8988T (cell line): Measurements from ENCODE around the gene SPECC1.
"Not testable (repeated sequence)": the region's sequence is repeated elsewhere in the genome, so short reads cannot be mapped to it uniquely, and the experiment has no call there.

Experiments used
- DNase-seq: peaks from one replicate; pipeline ENCODE4 v3.0.0; 2011

The SPECC1 gene

DNA sequence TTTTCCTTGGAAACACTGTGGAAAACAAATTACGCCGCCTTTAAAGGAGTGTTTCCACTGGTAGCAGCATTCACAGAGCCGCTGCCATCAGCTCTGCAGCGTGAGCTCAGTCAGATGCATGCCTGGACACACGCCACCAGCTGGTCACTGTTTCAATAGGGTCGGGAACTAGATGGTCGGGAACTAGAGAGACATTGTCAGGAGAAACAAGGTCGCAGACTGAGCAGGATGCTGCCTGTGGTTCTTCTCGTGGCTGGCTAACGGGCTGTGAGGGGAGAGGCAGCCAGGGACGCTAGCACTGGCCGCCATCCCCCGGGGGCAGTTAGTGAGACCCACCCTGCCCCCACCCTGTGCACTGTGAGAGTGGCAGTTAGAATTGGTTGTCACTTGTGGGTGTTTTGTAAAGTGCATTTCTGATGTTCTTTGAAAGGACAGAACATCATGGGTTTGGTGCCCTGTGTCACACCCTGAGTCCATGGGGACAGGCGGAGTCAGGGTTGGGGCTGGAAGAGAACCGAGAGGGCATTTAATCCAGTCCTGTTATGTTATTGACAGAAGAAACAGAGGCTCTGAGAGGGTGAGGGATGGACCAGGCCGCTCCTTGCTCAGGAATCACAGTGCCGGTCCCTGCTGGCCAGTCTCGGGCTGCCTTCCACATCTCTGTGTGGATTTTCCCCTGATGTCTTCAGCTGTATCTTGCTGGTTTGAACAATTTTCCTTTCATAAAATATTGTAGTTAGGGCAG is 86.3 kb downstream of the SPECC1 start:
- peak; percentile 37 for DNase-seq

DNA sequence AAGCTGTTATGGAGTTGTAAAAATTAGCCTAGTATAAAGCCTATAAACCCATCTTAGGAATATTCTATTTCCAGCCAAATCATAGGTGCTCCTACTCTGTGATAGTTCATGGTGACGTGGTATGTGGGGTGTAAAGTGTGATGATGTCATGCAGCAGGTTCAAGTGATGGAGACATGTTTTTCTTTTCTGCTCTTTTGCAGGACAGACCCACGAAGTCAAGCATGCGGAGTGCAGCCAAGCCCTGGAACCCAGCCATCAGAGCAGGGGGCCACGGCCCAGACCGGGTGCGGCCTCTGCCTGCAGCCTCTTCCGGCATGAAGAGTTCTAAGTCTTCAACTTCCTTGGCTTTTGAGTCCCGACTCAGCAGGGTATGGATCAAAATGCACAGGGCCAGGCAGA is 87.3 kb downstream of the SPECC1 start:
- DNase-seq: no peak

DNA sequence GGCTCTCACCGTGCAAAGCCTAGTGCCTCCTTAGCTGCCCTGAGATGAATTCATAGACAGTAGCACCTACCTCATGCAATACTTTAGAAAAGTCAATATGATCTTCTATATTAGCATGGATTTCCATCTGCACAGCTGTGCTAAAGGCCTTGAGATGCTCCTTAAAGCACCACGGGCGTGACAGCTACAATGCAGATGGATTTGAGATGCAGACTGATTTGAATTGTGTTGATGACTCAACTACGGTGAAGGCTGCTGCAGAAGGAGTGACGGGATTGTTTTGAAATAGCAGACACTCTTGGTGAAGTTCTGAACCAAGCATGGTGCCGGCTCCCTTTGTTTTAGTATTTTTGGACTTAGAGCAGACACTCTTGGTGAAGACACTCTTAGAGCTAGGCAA is 88.2 kb downstream of the SPECC1 start:
- DNase-seq: no peak

- DNase-seq: no peak
Observed at GRCh38 chr17:20098314-20098713, 89.2 kb downstream of the SPECC1 start.

- DNase-seq: not testable (repeated sequence)
Observed at GRCh38 chr17:20100806-20101205, 91.6 kb downstream of the SPECC1 start.

DNA sequence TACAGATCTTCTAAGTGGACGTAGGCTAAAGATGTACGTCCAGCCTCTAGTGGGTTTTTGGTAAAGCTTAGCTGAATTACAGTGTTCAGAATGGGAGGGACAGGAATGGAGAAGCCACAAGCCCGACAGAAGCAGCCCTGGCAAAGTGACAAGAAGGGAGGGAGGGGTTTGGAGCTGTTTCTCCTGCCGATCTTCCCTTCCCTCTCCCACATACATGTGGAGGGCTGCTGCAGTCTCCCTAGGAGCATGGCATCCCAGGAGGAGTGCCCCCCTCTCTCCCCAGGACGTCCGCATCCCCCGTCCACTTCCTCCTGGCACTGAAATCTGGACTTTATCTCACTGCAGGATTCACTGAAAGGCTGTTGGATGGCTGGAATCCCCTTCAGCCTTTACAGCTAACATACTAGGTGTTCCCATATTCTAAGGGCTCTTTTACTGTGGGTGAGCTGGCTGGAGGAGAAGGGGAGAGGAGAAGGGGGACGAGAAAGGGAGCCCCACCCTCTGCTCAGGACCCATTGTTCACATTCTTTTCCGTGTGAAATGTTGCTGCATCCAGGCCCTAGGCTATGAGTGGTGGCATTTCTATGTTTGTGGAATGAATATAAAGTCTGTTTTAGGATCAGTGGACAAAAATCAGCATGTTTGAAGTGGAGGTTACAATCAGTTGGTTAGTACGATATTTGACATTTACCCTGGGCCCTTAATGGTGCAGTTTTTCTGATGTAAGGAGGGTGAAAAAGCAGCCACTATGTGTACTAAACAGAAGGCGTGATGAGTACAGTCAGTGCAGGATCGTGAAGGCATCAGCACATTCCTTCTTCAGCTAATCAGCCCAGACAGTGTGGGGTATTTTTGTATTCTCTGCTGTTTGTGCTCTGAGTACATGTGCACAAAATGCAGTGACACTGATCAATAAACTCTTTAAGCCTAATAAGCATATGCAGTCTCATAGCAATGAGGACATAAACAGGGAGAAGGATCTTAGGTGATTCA is 94.6 kb downstream of the SPECC1 start:
- DNase-seq: no peak

DNA sequence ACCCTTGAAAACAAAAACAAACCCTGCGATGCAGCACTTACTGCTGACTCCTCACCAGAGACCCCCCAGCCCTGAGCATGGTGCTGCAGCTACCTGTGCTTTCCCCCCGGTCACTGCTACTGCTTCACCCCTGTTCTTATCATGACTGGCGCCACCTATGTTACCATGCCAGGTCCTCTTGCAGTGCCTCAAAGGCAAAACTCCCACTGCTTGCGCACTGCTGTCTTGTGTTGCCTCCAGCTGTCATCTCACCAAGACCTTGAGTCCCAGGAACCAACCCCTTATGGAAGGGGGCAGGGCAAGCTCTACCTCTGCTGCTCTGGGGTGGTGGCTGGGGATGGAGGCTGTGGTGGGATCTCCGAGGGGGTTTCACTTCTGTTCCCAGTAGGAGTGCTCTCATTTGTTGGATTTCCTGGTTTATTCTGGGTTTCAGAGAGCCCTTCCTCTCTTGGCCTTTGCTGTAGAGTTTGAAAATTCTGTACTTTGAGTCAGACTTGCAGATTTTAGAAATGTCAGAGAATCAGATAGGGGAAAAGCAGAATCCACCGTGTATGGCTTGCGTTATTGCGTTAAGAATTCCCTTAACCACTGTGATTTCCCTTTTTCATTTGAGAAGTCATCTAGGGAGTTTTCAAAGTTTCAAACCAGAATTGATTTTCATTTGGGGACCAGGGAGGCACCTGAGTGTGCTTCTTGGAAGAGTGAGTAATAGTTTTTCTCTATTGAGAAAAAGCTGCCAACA is 96.6 kb downstream of the SPECC1 start:
- no peak for DNase-seq

DNA sequence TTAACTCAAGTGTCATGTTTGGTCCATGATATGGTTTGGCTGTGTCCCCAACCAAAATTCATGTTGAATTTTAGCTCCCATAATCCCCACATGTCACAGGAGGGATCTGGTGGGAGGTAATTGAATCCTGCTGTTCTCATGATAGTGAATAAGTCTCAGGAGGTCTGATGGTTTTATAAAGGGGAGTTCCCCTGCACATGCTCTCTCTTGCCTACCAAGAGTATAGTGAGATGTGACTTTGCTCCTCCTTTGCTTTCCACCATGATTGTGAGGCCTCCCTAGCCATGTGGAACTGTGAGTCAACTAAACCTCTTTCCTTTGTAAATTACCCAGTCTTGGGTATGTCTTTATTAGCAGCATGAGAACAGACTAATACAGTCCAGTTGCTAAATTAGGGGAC is 97.3 kb downstream of the SPECC1 start:
- DNase-seq: not testable (repeated sequence)

DNA sequence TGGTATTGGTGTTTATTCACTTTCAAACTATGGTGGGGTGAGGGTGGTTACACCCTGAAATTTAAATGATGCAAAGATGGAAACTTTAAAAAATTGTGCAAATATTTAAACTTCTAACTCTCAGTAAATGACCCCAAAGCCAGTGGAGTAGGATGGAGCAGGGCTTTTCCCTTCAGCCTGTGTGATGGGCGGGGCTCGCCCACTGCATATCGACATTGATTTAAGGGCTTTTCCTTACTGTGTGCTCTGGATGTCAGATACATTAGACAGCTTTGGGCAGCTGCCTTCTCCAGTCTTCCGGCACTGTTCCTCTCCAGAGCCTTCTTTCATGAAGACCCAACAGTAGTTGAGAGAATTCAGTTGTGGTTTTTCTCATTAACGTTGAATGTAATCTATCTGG is 99.9 kb downstream of the SPECC1 start:
- DNase-seq: no peak

GRCh38 chr17:20111538-20111937 is 102.4 kb downstream of the SPECC1 start:
- no peak for DNase-seq

GRCh38 chr17:20114466-20114865 is 105.3 kb downstream of the SPECC1 start:
- no peak for DNase-seq

GRCh38 chr17:20116683-20117309 is 107.6 kb downstream of the SPECC1 start:
- no peak for DNase-seq

DNA sequence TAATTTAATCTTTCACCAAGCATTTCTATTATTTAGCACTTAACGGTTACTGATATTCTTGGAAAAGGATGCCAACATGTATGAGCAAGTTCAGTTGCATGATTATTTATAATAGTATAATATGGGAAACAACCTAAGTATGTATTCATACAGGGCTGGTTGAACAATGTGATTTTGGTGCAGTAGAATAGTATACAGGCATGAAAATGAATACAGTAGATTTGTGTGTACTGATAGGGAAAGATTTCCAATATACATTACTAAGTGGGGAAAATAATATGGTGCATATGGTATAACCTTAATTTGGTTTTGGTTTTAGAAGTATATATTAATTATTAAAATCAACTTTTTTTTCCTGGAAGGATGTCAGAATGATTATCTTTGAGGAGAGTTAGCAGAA is 109.1 kb downstream of the SPECC1 start:
- no peak for DNase-seq

- DNase-seq: no peak
Observed at GRCh38 chr17:20120836-20121235, 111.7 kb downstream of the SPECC1 start.

DNA sequence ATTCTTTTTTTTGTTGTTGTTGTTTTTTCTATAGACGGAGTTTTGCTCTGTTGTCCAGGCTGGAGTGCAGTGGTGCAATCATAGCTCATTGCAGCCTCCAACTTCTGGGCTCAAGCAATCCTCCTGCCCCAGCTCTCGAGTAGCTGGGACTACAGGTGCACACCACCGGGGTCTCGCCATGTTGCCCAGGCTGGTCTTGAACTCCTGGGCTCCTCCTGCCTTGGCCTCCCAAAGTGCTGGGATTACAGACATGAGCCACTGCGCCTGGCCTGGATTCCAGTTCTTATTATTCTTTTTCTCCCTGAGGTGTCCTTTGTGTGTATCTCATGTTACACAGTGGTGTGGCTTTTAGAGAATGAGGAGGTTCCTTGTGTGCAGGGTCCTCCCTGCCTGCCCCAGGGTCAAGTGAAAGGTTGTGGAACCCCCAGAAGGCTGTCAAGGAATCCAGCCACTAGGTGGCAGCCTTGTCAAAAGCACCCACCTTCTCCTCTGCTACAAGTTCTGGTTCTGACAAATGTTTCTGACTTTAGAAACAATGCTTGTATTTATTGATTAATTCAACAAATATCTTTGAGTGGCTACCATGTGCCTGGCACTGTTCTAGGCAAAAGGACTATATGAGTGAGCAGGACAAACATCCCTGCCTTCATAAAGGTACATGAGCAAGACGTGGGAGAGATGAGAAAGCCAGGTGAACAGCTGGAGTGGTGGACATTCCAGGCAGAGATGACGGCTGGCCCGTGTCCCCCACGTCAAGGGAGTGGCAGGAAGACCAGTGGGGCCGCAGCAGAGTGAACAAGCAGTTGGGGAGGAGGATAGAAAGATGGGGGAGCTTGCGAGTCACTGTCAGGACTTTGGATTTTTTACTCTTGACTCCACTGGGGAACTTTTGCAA is 112.4 kb downstream of the SPECC1 start:
- DNase-seq: peak; percentile 47

GRCh38 chr17:20122254-20122879 is 113.2 kb downstream of the SPECC1 start:
- no peak for DNase-seq

GRCh38 chr17:20123209-20123608 is 114.0 kb downstream of the SPECC1 start:
- no peak for DNase-seq

DNA sequence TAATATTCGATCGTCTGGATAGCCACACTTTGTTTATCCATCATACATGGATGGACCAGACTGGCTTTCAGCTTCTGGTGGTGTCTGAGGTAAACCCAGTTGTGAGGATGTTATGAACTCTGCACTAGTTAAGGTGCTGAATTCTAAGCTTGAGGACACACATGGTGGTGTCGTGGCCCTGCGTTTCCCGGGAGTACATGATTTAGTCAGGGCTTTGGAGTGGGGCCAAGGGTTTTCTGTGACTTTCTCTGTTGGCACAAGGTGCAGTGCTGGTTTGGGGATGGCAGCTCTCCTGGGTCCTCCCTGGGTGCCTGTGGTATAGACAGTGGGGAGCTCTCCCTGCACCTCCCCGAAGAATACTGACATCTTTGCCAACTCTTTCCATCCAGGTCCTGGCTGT is 116.6 kb downstream of the SPECC1 start:
- no peak for DNase-seq

- DNase-seq: no peak
Observed at GRCh38 chr17:20127360-20128035, 118.3 kb downstream of the SPECC1 start.

DNA sequence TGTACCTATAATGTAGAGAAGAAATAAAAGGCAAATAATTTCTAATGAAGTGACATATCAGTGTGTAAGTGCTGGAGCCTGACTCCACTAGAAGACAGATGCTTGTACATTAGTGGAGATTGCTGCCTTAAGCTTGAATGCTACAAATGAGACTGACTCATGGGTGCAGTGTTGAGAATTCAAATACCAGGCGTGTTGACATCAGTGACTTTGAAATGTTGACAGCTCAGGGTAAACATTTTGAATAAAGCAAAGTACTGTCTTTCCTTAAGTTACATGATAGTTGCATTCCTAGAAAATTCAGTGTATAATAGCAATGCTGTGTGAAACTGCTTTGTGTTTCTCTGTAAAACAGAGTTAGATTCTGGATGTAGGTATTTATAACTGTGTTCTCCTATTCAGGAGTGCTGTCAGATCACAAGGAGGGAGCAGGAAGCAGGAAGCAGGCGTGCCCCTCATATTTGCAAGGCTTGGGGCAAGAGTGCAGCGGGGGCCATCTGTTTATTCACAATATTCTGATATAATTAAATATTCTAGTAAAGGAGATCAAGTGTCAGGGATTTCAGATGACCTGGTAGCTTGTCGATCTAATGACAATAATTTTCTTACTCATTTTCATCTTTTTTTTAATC is 119.0 kb downstream of the SPECC1 start:
- DNase-seq: no peak
